ELF-1 (cell line): ENCODE data around the gene LSAMP.

ENCODE experiments used
- DNase-seq: peaks from one replicate; pipeline ENCODE4 v3.0.0-alpha.2; 2016; ENCODE audit warnings: low read depth, low spot score

Gene LSAMP

GRCh38 chr3:116356056-116356455, 89.2 kb downstream of the LSAMP start:
- no peak for DNase-seq

- no peak for DNase-seq
Observed at GRCh38 chr3:116354382-116354781, 90.9 kb downstream of the LSAMP start.

- no peak for DNase-seq
Observed at GRCh38 chr3:116350119-116350733, 95.1 kb downstream of the LSAMP start.

GRCh38 chr3:116348216-116348615, 97.1 kb downstream of the LSAMP start:
- no peak for DNase-seq

GRCh38 chr3:116342499-116342898, 102.8 kb downstream of the LSAMP start:
- no peak for DNase-seq

GRCh38 chr3:116341899-116342298, 103.4 kb downstream of the LSAMP start:
- DNase-seq: no peak

- DNase-seq: no peak
Observed at GRCh38 chr3:116341381-116341780, 103.9 kb downstream of the LSAMP start.

GRCh38 chr3:116340680-116341216, 104.5 kb downstream of the LSAMP start:
- no peak for DNase-seq

- no peak for DNase-seq
Observed at GRCh38 chr3:116339441-116340028, 105.8 kb downstream of the LSAMP start.

- no peak for DNase-seq
Observed at GRCh38 chr3:116338713-116339112, 106.6 kb downstream of the LSAMP start.

GRCh38 chr3:116337229-116337628, 108.1 kb downstream of the LSAMP start:
- DNase-seq: no peak

GRCh38 chr3:116331380-116331779, 113.9 kb downstream of the LSAMP start:
- no peak for DNase-seq

- DNase-seq: no peak
Observed at GRCh38 chr3:116322750-116323375, 122.4 kb downstream of the LSAMP start.

GRCh38 chr3:116318370-116318769, 126.9 kb downstream of the LSAMP start:
- DNase-seq: no peak

- DNase-seq: no peak
Observed at GRCh38 chr3:116316771-116317170, 128.5 kb downstream of the LSAMP start.

GRCh38 chr3:116314476-116314875, 130.8 kb downstream of the LSAMP start:
- no peak for DNase-seq

GRCh38 chr3:116306720-116307119, 138.6 kb downstream of the LSAMP start:
- no peak for DNase-seq

- DNase-seq: no peak
Observed at GRCh38 chr3:116306149-116306548, 139.1 kb downstream of the LSAMP start.

- DNase-seq: no peak
Observed at GRCh38 chr3:116302087-116302747, 143.1 kb downstream of the LSAMP start.

- DNase-seq: no peak
Observed at GRCh38 chr3:116301422-116301821, 143.9 kb downstream of the LSAMP start.

GRCh38 chr3:116300226-116300625, 145.1 kb downstream of the LSAMP start:
- no peak for DNase-seq

- no peak for DNase-seq
Observed at GRCh38 chr3:116299646-116300081, 145.6 kb downstream of the LSAMP start.
